IMR-90 (cell line): Measurements from ENCODE around the gene GEMIN2. TPM values are rescaled to one million over a fixed set of nuclear protein-coding genes. Genes with fewer than 3 reads are reported as not detected.

Experiments
- ATAC-seq: fragments of 200-7000 bp; cut with Tn5 transposase; 2 replicates; pipeline ENCODE4 v1.9.1; 2020; ENCODE audit warnings: low read depth, mild to moderate bottlenecking, moderate library complexity
- BruUV-seq: library from RNA; stranded (reverse); fragments of 400-500 nt; replicated peaks from 2 replicates; lab custom pipeline; 2021; lab: Mats Ljungman, UMichigan
- CTCF ChIA-PET: fragments of 300-600 bp; formaldehyde crosslinking; extraction: SDS; loops from one replicate; lab custom pipeline; 2021; ENCODE audit warnings: antibody characterized with exemption; lab: Yijun Ruan, JAX
- POLR2A ChIA-PET: fragments of 300-600 bp; sonication (Branson Sonifier 250); formaldehyde crosslinking; loops from one replicate; lab custom pipeline; 2022; ENCODE audit warnings: antibody characterized with exemption; ENCODE audit not compliant: unreplicated experiment; lab: Charles Lee
- DNase-seq: peaks from one replicate; pipeline ENCODE4 v3.0.0; 2013
- H2AFZ ChIP-seq: replicated peaks from 2 replicates; pipeline ENCODE3; 2013; ENCODE audit warnings: low read length, mild to moderate bottlenecking; ENCODE audit not compliant: poor library complexity
- H2AK5ac ChIP-seq: 2 replicates; pipeline ENCODE4 v1.6.1; 2013; ENCODE audit warnings: low read depth, low read length, inconsistent platforms
- H2AK9ac ChIP-seq: replicated peaks from 2 replicates; pipeline ENCODE3; 2013; ENCODE audit warnings: mild to moderate bottlenecking, low read depth, low read length, moderate library complexity; ENCODE audit not compliant: poor library complexity
- H2BK120ac ChIP-seq: 2 replicates; pipeline ENCODE4 v1.6.1; 2013; ENCODE audit warnings: low read depth, low read length, inconsistent platforms
- H2BK15ac ChIP-seq: 3 replicates; pipeline ENCODE4 v1.6.1; 2013; ENCODE audit warnings: low read depth, low read length, inconsistent platforms
- H2BK20ac ChIP-seq: 2 replicates; pipeline ENCODE4 v1.6.1; 2013; ENCODE audit warnings: low read depth, mild to moderate bottlenecking, inconsistent platforms, low read length, moderate library complexity
- H2BK5ac ChIP-seq: 2 replicates; pipeline ENCODE4 v1.6.1; 2013; ENCODE audit warnings: mild to moderate bottlenecking, low read depth, low read length, inconsistent platforms; ENCODE audit not compliant: poor library complexity, severe bottlenecking
- H3K14ac ChIP-seq: replicated peaks from 2 replicates; pipeline ENCODE4 v1.6.1; 2013; ENCODE audit warnings: low read depth, low read length, inconsistent platforms
- H3K18ac ChIP-seq: 2 replicates; pipeline ENCODE4 v1.6.1; 2013; ENCODE audit warnings: low read depth, low read length, control low read depth
- H3K23ac ChIP-seq: 2 replicates; pipeline ENCODE4 v1.6.1; 2013; ENCODE audit warnings: low read depth, low read length, inconsistent platforms
- H3K27ac ChIP-seq: 2 replicates; pipeline ENCODE4 v1.5.1; 2013; ENCODE audit warnings: mild to moderate bottlenecking, control low read depth, low read length; ENCODE audit not compliant: insufficient read depth
- H3K27me3 ChIP-seq: 2 replicates; pipeline ENCODE4 v1.6.1; 2013; ENCODE audit warnings: low read length; ENCODE audit not compliant: control insufficient read depth, insufficient read depth
- H3K36me3 ChIP-seq: 2 replicates; pipeline ENCODE4 v1.6.1; 2013; ENCODE audit warnings: low read length, mixed read lengths; ENCODE audit not compliant: control insufficient read depth, insufficient read depth
- H3K4ac ChIP-seq: 2 replicates; pipeline ENCODE4 v1.6.1; 2013; ENCODE audit warnings: low read depth, low read length, inconsistent platforms
- H3K4me1 ChIP-seq: 2 replicates; pipeline ENCODE4 v1.6.1; 2013; ENCODE audit warnings: low read length, mixed read lengths; ENCODE audit not compliant: control insufficient read depth, insufficient read depth
- H3K4me2 ChIP-seq: 2 replicates; pipeline ENCODE4 v1.6.1; 2013; ENCODE audit warnings: low read depth, mild to moderate bottlenecking, control low read depth, low read length, moderate library complexity
- H3K4me3 ChIP-seq: 2 replicates; pipeline ENCODE4 v1.5.1; 2013; ENCODE audit warnings: low read depth, mild to moderate bottlenecking, control low read depth, low read length, moderate library complexity; ENCODE audit not compliant: insufficient read depth
- H3K56ac ChIP-seq: 2 replicates; pipeline ENCODE4 v1.6.1; 2013; ENCODE audit warnings: low read length, inconsistent platforms; ENCODE audit not compliant: insufficient read depth; ENCODE audit errors: extremely low read depth
- H3K79me1 ChIP-seq, 2 experiments: 2 replicates each; pipeline ENCODE4 v1.6.1; 2013; ENCODE audit warnings: low read length in 2 of 2, inconsistent platforms in 1 of 2, low read depth in 1 of 2
- H3K9ac ChIP-seq: 2 replicates; pipeline ENCODE4 v1.6.1; 2013; ENCODE audit warnings: low read depth, low read length, control low read depth
- H3K9me1 ChIP-seq: 2 replicates; pipeline ENCODE4 v1.6.1; 2013; ENCODE audit warnings: low read length, inconsistent platforms; ENCODE audit not compliant: insufficient read depth
- H3K9me3 ChIP-seq: 2 replicates; pipeline ENCODE4 v1.6.1; 2013; ENCODE audit warnings: low read length; ENCODE audit not compliant: control insufficient read depth, insufficient read depth
- H4K20me1 ChIP-seq: 2 replicates; pipeline ENCODE4 v1.6.1; 2013; ENCODE audit warnings: low read length, inconsistent platforms; ENCODE audit not compliant: insufficient read depth
- H4K5ac ChIP-seq: 2 replicates; pipeline ENCODE4 v1.6.1; 2013; ENCODE audit warnings: mild to moderate bottlenecking, low read depth, low read length, control low read depth
- H4K8ac ChIP-seq, 2 experiments: 2 replicates each; pipeline ENCODE4 v1.6.1; 2013; ENCODE audit warnings: low read depth in 2 of 2, low read length in 2 of 2, control low read depth in 1 of 2, inconsistent platforms in 1 of 2
- H4K91ac ChIP-seq: 2 replicates; pipeline ENCODE4 v1.6.1; 2013; ENCODE audit warnings: low read depth, low read length, inconsistent platforms; ENCODE audit not compliant: insufficient read depth
- BHLHE40 ChIP-seq: fragments of 150-350 bp; IDR thresholded peaks from 2 replicates; pipeline ENCODE4 v1.6.1; 2016; ENCODE audit warnings: mild to moderate bottlenecking, low read depth, low read length
- CEBPB ChIP-seq: IDR thresholded peaks from 2 replicates; pipeline ENCODE4 v1.6.1; 2012; ENCODE audit warnings: low read depth, low read length, improper control_type of control experiment
- CHD1 ChIP-seq: IDR thresholded peaks from 2 replicates; pipeline ENCODE4 v1.6.1; 2012; ENCODE audit warnings: low read depth, low read length, improper control_type of control experiment
- CTCF ChIP-seq: conservative IDR thresholded peaks from 2 replicates; pipeline ENCODE4 v1.5.1; 2012; ENCODE audit warnings: mild to moderate bottlenecking, low read depth, low read length, improper control_type of control experiment
- ELK1 ChIP-seq: fragments of 150-350 bp; IDR thresholded peaks from 2 replicates; pipeline ENCODE4 v1.6.1; 2016; ENCODE audit warnings: low read depth, mild to moderate bottlenecking, low read length, moderate library complexity, borderline replicate concordance
- FOS ChIP-seq: fragments of 150-350 bp; IDR thresholded peaks from 2 replicates; pipeline ENCODE4 v1.6.1; 2016; ENCODE audit warnings: low read depth, low read length
- MAZ ChIP-seq: IDR thresholded peaks from 2 replicates; pipeline ENCODE4 v1.6.1; 2012; ENCODE audit warnings: low read depth, mild to moderate bottlenecking, low read length, improper control_type of control experiment, moderate library complexity, borderline replicate concordance
- MXI1 ChIP-seq: IDR thresholded peaks from 2 replicates; pipeline ENCODE4 v1.6.1; 2012; ENCODE audit warnings: low read depth, mild to moderate bottlenecking, low read length, moderate library complexity, borderline replicate concordance
- NFE2L2 ChIP-seq: fragments of 150-350 bp; IDR thresholded peaks from 2 replicates; pipeline ENCODE4 v1.6.1; 2016; ENCODE audit warnings: low read depth, mild to moderate bottlenecking, low read length
- POLR2A ChIP-seq: IDR thresholded peaks from 2 replicates; pipeline ENCODE4 v1.6.1; 2012; ENCODE audit warnings: mild to moderate bottlenecking, low read depth, low read length
- RCOR1 ChIP-seq: IDR thresholded peaks from 2 replicates; pipeline ENCODE4 v1.6.1; 2012; ENCODE audit warnings: mild to moderate bottlenecking, low read length, improper control_type of control experiment; ENCODE audit not compliant: insufficient replicate concordance
- RFX5 ChIP-seq: IDR thresholded peaks from 2 replicates; pipeline ENCODE4 v1.8.0; 2012; ENCODE audit warnings: low read depth, mild to moderate bottlenecking, low read length, moderate library complexity
- SMC3 ChIP-seq: fragments of 150-350 bp; IDR thresholded peaks from 2 replicates; pipeline ENCODE4 v1.6.1; 2016; ENCODE audit warnings: low read depth, mild to moderate bottlenecking, antibody characterized with exemption, low read length, moderate library complexity
- USF2 ChIP-seq: fragments of 150-350 bp; IDR thresholded peaks from 2 replicates; pipeline ENCODE4 v1.6.1; 2017; ENCODE audit warnings: mild to moderate bottlenecking, antibody characterized with exemption, low read length, low read depth
- WGBS, 2 experiments: methylation state at CpG; one replicate each; pipeline versions ENCODE4 v1.1.5 to v1.1.7; 2013; ENCODE audit warnings: missing lambda C conversion rate in 2 of 2; ENCODE audit not compliant: insufficient read length in 1 of 2; ENCODE audit errors: extremely low coverage in 2 of 2; 5-methylcytosine and 5-hydroxymethylcytosine counted together
- dilution Hi-C: fragments of 300-500 bp; cut with HindIII; formaldehyde crosslinking; loops from one replicate; pipeline ENCODE4 v1.14.3; 2018; ENCODE audit warnings: low sequenced_read_pairs; ENCODE audit not compliant: unreplicated experiment
- in situ Hi-C: fragments of 300-500 bp; cut with MboI; formaldehyde crosslinking; loops from 3 replicates; pipeline ENCODE4 v1.14.3; 2019; ENCODE audit warnings: low sequenced_read_pairs, inconsistent platforms, mixed read lengths
- intact Hi-C: fragments of 100-400 bp; cut with micrococcal nuclease; formaldehyde crosslinking; loops from 2 replicates; pipeline ENCODE4 v1.10.0; 2022
- polyA plus RNA-seq, 3 experiments: library from polyadenylated mRNA; depleted of rRNA; stranded (reverse); fragments of >200 nt; gene quantifications; 2 replicates each; pipeline ENCODE4 v1.2.3, GENCODE V29; 2012; ENCODE audit warnings: low replicate concordance in 1 of 3
- total RNA-seq: library from RNA; depleted of rRNA; stranded (reverse); fragments of >200 nt; gene quantifications from 2 replicates; pipeline ENCODE4 v1.2.3, GENCODE V29; 2012

The GEMIN2 gene
- total and polyA plus RNA-seq, 2 of the 4 experiments (the other 2 are of a cell fraction), result 10.6 to 11.2 TPM

- peaks cover 0 to 10% of the 10 kb centered on the region in 2 experiments; a peak in 3 of 4 replicates for H3K79me1 ChIP-seq
- H4K20me1 ChIP-seq, result no peaks in the 10 kb centered on the region
- no peak overlapping the region for H2AK5ac ChIP-seq
- H4K5ac ChIP-seq, result no peak overlapping the region
- H2AK9ac ChIP-seq, result no peak overlapping the region
- DNase-seq, result no peak
- POLR2A ChIA-PET, result no interaction called here
- H3K9ac ChIP-seq, result no peak overlapping the region
- no peaks in the 10 kb centered on the region for H3K9me3 ChIP-seq
- H4K8ac ChIP-seq, result no peak overlapping the region
- no peak overlapping the region for H2AFZ ChIP-seq
- no peaks in the 10 kb centered on the region for H3K36me3 ChIP-seq
- intact Hi-C loops, result loop anchor here (10.0 kb wide), 1 partner anchor 155 kb away; no protein-coding TSS in a partner anchor
- no peak overlapping the region for H3K18ac ChIP-seq
- H2BK120ac ChIP-seq, result no peak overlapping the region
- no peak overlapping the region for H3K4me3 ChIP-seq
- BruUV-seq, result no TSS peak
- ATAC-seq, result no peak
- H3K4me2 ChIP-seq, result no peak overlapping the region
- no peak overlapping the region for H3K27ac ChIP-seq
- H3K9me1 ChIP-seq, result no peaks in the 10 kb centered on the region
- no peak overlapping the region for H3K56ac ChIP-seq
- 92% methylated on average over 2 of the region's 12 CpGs; no CpG with 5 or more reads in 1 of the 2 experiments for WGBS, 2 experiments
- TF ChIP-seq USF2 (no peak), FOS (no peak), POLR2A (no peak), RCOR1 (no peak), NFE2L2 (no peak), ELK1 (no peak), SMC3 (no peak), CEBPB (no peak), CTCF (no peak), RFX5 (no peak), MAZ (no peak), CHD1 (no peak), MXI1 (no peak), BHLHE40 (no peak)
- no peak overlapping the region for H2BK20ac ChIP-seq
- CTCF ChIA-PET, result no interaction called here
- no peak overlapping the region for H4K91ac ChIP-seq
- in situ Hi-C loops, result loop anchor here (5.0 kb wide), 1 partner anchor 262 kb away; no protein-coding TSS in a partner anchor
- 0 out of 2 replicates have a peak overlapping the region, but pooled peaks have one; percentile 20 for H3K23ac ChIP-seq
- dilution Hi-C loops, result no loop called here
- H2BK15ac ChIP-seq, result no peak overlapping the region
- no peak overlapping the region for H2BK5ac ChIP-seq
- no peaks in the 10 kb centered on the region for H3K27me3 ChIP-seq
- H3K4me1 ChIP-seq, result 0 out of 2 replicates have a peak, but pooled peaks cover 1% of the 10 kb centered on the region
- no peak overlapping the region for H3K14ac ChIP-seq
- H3K4ac ChIP-seq, result no peak overlapping the region
Observed at GRCh38 chr14:39109893-39110715, 4.0 kb upstream of the GEMIN2 start.
